GM12892 (cell line): ENCODE results near the gene PNMA1.

Source experiments
- POLR2A ChIP-seq: IDR thresholded peaks from 2 replicates; pipeline ENCODE4 v1.6.1; 2011; ENCODE audit warnings: low read depth, low read length, control low read depth
- POLR2AphosphoS5 ChIP-seq: IDR thresholded peaks from 2 replicates; pipeline ENCODE4 v1.6.1; 2011; ENCODE audit warnings: low read depth, low read length, control low read depth
- TAF1 ChIP-seq: IDR thresholded peaks from 2 replicates; pipeline ENCODE4 v1.6.1; 2011; ENCODE audit warnings: low read depth, mild to moderate bottlenecking, control low read depth, low read length, borderline replicate concordance

GRCh38 chr14:73738518-73739173 lies 24.5 kb upstream of the PNMA1 start:
- TF ChIP-seq POLR2A (no peak), POLR2AphosphoS5 (0 out of 2 replicates have a peak, but pooled peaks have one; percentile 40), TAF1 (no peak)
